A549 (cell line): ENCODE measurements around the gene C19orf81. TPM values are rescaled to one million over a fixed set of nuclear protein-coding genes. Genes with fewer than 3 reads are reported as not detected.

Source experiments
- ATAC-seq, 2 experiments: fragments of 200-7000 bp in 1 of 2; fragments of >200 bp in 1 of 2; cut with Nextera tagmentation in 1 of 2; cut with Tn5 transposase in 1 of 2; 3 replicates each; pipeline versions ENCODE4 v1.8.0 to v1.9.1; 2018 to 2020; ENCODE audit warnings: mild to moderate bottlenecking in 1 of 2, moderate library complexity in 1 of 2
- CTCF ChIA-PET: fragments of 300-600 bp; sonication (Branson Sonifier 250); formaldehyde crosslinking; extraction: SDS; loops from one replicate; lab custom pipeline; 2021; ENCODE audit warnings: antibody characterized with exemption, inconsistent platforms; lab: Yijun Ruan, JAX
- POLR2A ChIA-PET: fragments of 350-600 bp; formaldehyde crosslinking; extraction: SDS; loops from one replicate; lab custom pipeline; 2021; ENCODE audit warnings: antibody characterized with exemption, inconsistent platforms; lab: Yijun Ruan, JAX
- DNase-seq, 2 experiments: peaks; one replicate each; pipeline versions ENCODE4 v3.0.0 to v3.0.0-alpha.2; 2011 to 2016; ENCODE audit warnings: low read depth in 1 of 2, low spot score in 1 of 2
- FAIRE-seq: peaks from 2 replicates; lab custom pipeline; 2011; peaks lifted over from hg19 to GRCh38; lab: Jason Lieb, UNC
- H3K27ac ChIP-seq, 2 experiments: fragments of >200 bp; sonication (Bioruptor Twin); formaldehyde crosslinking; 3 replicates each; pipeline ENCODE4 v1.5.1; 2016 to 2017
- H3K4me1 ChIP-seq: fragments of >200 bp; sonication (Bioruptor Twin); formaldehyde crosslinking; 3 replicates; pipeline ENCODE4 v1.6.1; 2016
- H3K4me2 ChIP-seq: fragments of >200 bp; sonication (Bioruptor Twin); formaldehyde crosslinking; 3 replicates; pipeline ENCODE4 v1.6.1; 2016
- H3K4me3 ChIP-seq: fragments of >200 bp; sonication (Bioruptor Twin); formaldehyde crosslinking; 3 replicates; pipeline ENCODE4 v1.5.1; 2016
- H3K9me3 ChIP-seq: fragments of >200 bp; sonication (Bioruptor Twin); formaldehyde crosslinking; 3 replicates; pipeline ENCODE4 v1.6.1; 2016
- CBX2 ChIP-seq: fragments of 200-600 bp; sonication (generic); IDR thresholded peaks from 2 replicates; pipeline ENCODE4 v1.6.1; 2016; ENCODE audit warnings: low read depth, mild to moderate bottlenecking, borderline replicate concordance
- CBX8 ChIP-seq: fragments of 200-600 bp; sonication (generic); IDR thresholded peaks from 2 replicates; pipeline ENCODE4 v1.6.1; 2016
- EHMT2 ChIP-seq: fragments of 200-600 bp; sonication (generic); IDR thresholded peaks from 2 replicates; pipeline ENCODE4 v1.6.1; 2016; ENCODE audit warnings: antibody characterized with exemption, low read depth, mild to moderate bottlenecking, moderate library complexity
- FOXS1 ChIP-seq: fragments of 250-450 bp; sonication (Bioruptor Pico); IDR thresholded peaks from 2 replicates; pipeline ENCODE4 v1.5.0; 2020; ENCODE audit warnings: mild to moderate bottlenecking, moderate library complexity
- GATA3 ChIP-seq: IDR thresholded peaks from 2 replicates; pipeline ENCODE4 v1.6.1; 2012; ENCODE audit warnings: borderline replicate concordance
- HOXA7 ChIP-seq: fragments of 250-450 bp; sonication (Bioruptor Pico); IDR thresholded peaks from 2 replicates; pipeline ENCODE4 v1.5.0; 2020; ENCODE audit warnings: mild to moderate bottlenecking, moderate library complexity
- HOXB13 ChIP-seq: fragments of 250-450 bp; sonication (Bioruptor Pico); IDR thresholded peaks from 2 replicates; pipeline ENCODE4 v1.5.0; 2020; ENCODE audit warnings: low read depth, mild to moderate bottlenecking, moderate library complexity
- HOXB5 ChIP-seq: fragments of 250-450 bp; sonication (Bioruptor Pico); IDR thresholded peaks from 2 replicates; pipeline ENCODE4 v1.5.0; 2020; ENCODE audit warnings: mild to moderate bottlenecking, moderate library complexity
- JUN ChIP-seq, 2 experiments: fragments of >200 bp; sonication (Bioruptor Twin); formaldehyde crosslinking; IDR thresholded peaks; 2 replicates in 1 of 2; 3 replicates in 1 of 2; pipeline ENCODE4 v1.6.1; 2016 to 2017
- JUNB ChIP-seq: fragments of >200 bp; sonication (Bioruptor Twin); formaldehyde crosslinking; IDR thresholded peaks from 2 replicates; pipeline ENCODE4 v1.6.1; 2016
- KDM1A ChIP-seq: fragments of 200-600 bp; sonication (generic); IDR thresholded peaks from 2 replicates; pipeline ENCODE4 v1.6.1; 2016; ENCODE audit warnings: low read depth, mild to moderate bottlenecking
- NPAS2 ChIP-seq: fragments of 250-450 bp; sonication (Bioruptor Pico); IDR thresholded peaks from 2 replicates; pipeline ENCODE4 v1.8.0; 2022; ENCODE audit warnings: mild to moderate bottlenecking, moderate library complexity, borderline replicate concordance
- NR3C1 ChIP-seq: fragments of >200 bp; sonication (Bioruptor Twin); formaldehyde crosslinking; IDR thresholded peaks from 3 replicates; pipeline ENCODE4 v1.6.1; 2017
- RAD21 ChIP-seq, 2 experiments: fragments of >200 bp in 1 of 2; sonication (Bioruptor Twin) in 1 of 2; formaldehyde crosslinking in 1 of 2; IDR thresholded peaks in 1 of 2; conservative IDR thresholded peaks in 1 of 2; 2 replicates in 1 of 2; 3 replicates in 1 of 2; pipeline ENCODE4 v1.6.1; 2012 to 2018; ENCODE audit warnings: inconsistent platforms in 1 of 2
- RARB ChIP-seq: fragments of 250-450 bp; sonication (Bioruptor Pico); IDR thresholded peaks from 2 replicates; pipeline ENCODE4 v1.8.0; 2021; ENCODE audit warnings: mild to moderate bottlenecking, moderate library complexity
- RCOR1 ChIP-seq: fragments of 150-350 bp; IDR thresholded peaks from 2 replicates; pipeline ENCODE4 v1.6.1; 2014; ENCODE audit warnings: antibody characterized with exemption, low read length, low read depth
- RNF2 ChIP-seq: fragments of 200-600 bp; sonication (generic); IDR thresholded peaks from 2 replicates; pipeline ENCODE4 v1.6.1; 2016; ENCODE audit warnings: low read depth, mild to moderate bottlenecking, antibody characterized with exemption, moderate library complexity, borderline replicate concordance
- SREBF2 ChIP-seq: fragments of 450-650 bp; IDR thresholded peaks from 2 replicates; pipeline ENCODE4 v1.6.1; 2014; ENCODE audit warnings: mild to moderate bottlenecking, moderate library complexity
- USF2 ChIP-seq: fragments of 450-650 bp; IDR thresholded peaks from 2 replicates; pipeline ENCODE4 v1.6.1; 2014; ENCODE audit warnings: antibody characterized with exemption
- ZFP36 ChIP-seq: fragments of 450-650 bp; IDR thresholded peaks from 2 replicates; pipeline ENCODE4 v1.6.1; 2014; ENCODE audit warnings: borderline replicate concordance; ENCODE audit not compliant: partially characterized antibody
- ZNF302 ChIP-seq: fragments of 250-450 bp; sonication (Bioruptor Pico); IDR thresholded peaks from 2 replicates; pipeline ENCODE4 v1.9.0; 2021; ENCODE audit warnings: inconsistent platforms, mild to moderate bottlenecking, moderate library complexity
- ZSCAN20 ChIP-seq: fragments of 250-450 bp; sonication (Bioruptor Pico); IDR thresholded peaks from 2 replicates; pipeline ENCODE4 v1.8.0; 2022; ENCODE audit warnings: mild to moderate bottlenecking, moderate library complexity
- WGBS: methylation state at CpG from one replicate; pipeline ENCODE4 v1.1.6; 2017; ENCODE audit errors: missing lambda C conversion rate; 5-methylcytosine and 5-hydroxymethylcytosine counted together
- polyA plus RNA-seq, 4 experiments: library from polyadenylated mRNA; depleted of rRNA in 3 of 4; stranded (reverse); fragments of >200 nt; fragmentation: RNase III in 1 of 4; extraction: RNeasy Plus Mini Kit Qiagen cat#74134 plus additional on column Dnase treatment in 1 of 4; gene quantifications; 2 replicates in 3 of 4; 3 replicates in 1 of 4; pipeline ENCODE4 v1.2.3, GENCODE V29; 2011 to 2017
- TF ChIP-seq, protein P1 (sequence below): fragments of 250-450 bp; sonication (Bioruptor Pico); IDR thresholded peaks from 2 replicates; pipeline ENCODE4 v1.5.0; 2020; ENCODE audit warnings: low read depth, mild to moderate bottlenecking, moderate library complexity
- TF ChIP-seq, protein P2 (sequence below): fragments of >200 bp; sonication (Bioruptor Twin); formaldehyde crosslinking; IDR thresholded peaks from 3 replicates; pipeline ENCODE4 v1.6.1; 2016
- TF ChIP-seq, protein P3 (sequence below): fragments of 200-600 bp; sonication (generic); IDR thresholded peaks from 2 replicates; pipeline ENCODE4 v1.6.1; 2016; ENCODE audit warnings: antibody characterized with exemption, mild to moderate bottlenecking, moderate library complexity
- TF ChIP-seq, protein P4 (sequence below): fragments of >200 bp; sonication (Bioruptor Twin); formaldehyde crosslinking; IDR thresholded peaks from 2 replicates; pipeline ENCODE4 v1.6.1; 2016

The C19orf81 gene
- polyA plus RNA-seq, 2 of the 4 experiments (the other 2 are of a cell fraction): 2.1 to 9.5 TPM

GRCh38 chr19:50659318-50660087 lies 10.3 kb downstream of the C19orf81 start:
- TF ChIP-seq HOXB5 (CRISPR knock-in tag) (no peak), RAD21 (conservative IDR thresholded peaks at IDR 0.05 in 1 of 2, IDR thresholded peaks at IDR 0.05 in 1 of 2) (no peak), JUNB (no peak), HOXB13 (CRISPR knock-in tag) (no peak), GATA3 (no peak), FOXS1 (CRISPR knock-in tag) (no peak), ZSCAN20 (CRISPR knock-in tag) (no peak), ZNF302 (CRISPR knock-in tag) (no peak), RNF2 (no peak), CBX8 (no peak), USF2 (no peak), RARB (CRISPR knock-in tag) (no peak), HOXA7 (CRISPR knock-in tag) (no peak), NPAS2 (CRISPR knock-in tag) (no peak), NR3C1 (no peak)
- TF ChIP-seq, protein P1, sequence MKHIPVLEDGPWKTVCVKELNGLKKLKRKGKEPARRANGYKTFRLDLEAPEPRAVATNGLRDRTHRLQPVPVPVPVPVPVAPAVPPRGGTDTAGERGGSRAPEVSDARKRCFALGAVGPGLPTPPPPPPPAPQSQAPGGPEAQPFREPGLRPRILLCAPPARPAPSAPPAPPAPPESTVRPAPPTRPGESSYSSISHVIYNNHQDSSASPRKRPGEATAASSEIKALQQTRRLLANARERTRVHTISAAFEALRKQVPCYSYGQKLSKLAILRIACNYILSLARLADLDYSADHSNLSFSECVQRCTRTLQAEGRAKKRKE (CRISPR knock-in tag): no peak
- TF ChIP-seq, protein P2, sequence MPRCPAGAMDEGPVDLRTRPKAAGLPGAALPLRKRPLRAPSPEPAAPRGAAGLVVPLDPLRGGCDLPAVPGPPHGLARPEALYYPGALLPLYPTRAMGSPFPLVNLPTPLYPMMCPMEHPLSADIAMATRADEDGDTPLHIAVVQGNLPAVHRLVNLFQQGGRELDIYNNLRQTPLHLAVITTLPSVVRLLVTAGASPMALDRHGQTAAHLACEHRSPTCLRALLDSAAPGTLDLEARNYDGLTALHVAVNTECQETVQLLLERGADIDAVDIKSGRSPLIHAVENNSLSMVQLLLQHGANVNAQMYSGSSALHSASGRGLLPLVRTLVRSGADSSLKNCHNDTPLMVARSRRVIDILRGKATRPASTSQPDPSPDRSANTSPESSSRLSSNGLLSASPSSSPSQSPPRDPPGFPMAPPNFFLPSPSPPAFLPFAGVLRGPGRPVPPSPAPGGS: no peak
- ATAC-seq: peak in 1 of 2 experiments; percentile 0; a peak in 1 of 6 replicates

GRCh38 chr19:50660088-50660366 lies 10.8 kb downstream of the C19orf81 start:
- WGBS: 78% methylated on average over 5 of the region's 6 CpGs
- FAIRE-seq (no peak), ATAC-seq (no peak), DNase-seq (no peak)
- ChIA-PET CTCF (interaction anchor here (0.8 to 2.2 kb wide), 4 partner anchors 9 to 122 kb away, joined by 3 to 14 read pairs (median 6); no protein-coding TSS in a partner anchor), POLR2A (interaction anchor here (0.6 kb wide), 2 partner anchors 100 to 318 kb away, joined by 3 to 7 read pairs; no protein-coding TSS in a partner anchor)
- H3K4me3 ChIP-seq: peak overlapping the region; percentile 62; the same call in 1 of the 3 replicates
- H3K4me1 ChIP-seq: peaks cover 21% of the 10 kb centered on the region
- peak overlapping the region; percentile 92; the same call in 1 of the 3 replicates for H3K4me2 ChIP-seq
- peaks cover 1% of the 10 kb centered on the region; the same call in 2 of the 3 replicates for H3K9me3 ChIP-seq
- TF ChIP-seq ZFP36 (no peak), RCOR1 (no peak), EHMT2 (no peak), JUN (IDR thresholded peaks at IDR 0.05) (no peak), KDM1A (no peak), SREBF2 (no peak), NPAS2 (CRISPR knock-in tag) (no peak), RARB (CRISPR knock-in tag) (no peak), CBX2 (no peak)
- TF ChIP-seq, protein P3, sequence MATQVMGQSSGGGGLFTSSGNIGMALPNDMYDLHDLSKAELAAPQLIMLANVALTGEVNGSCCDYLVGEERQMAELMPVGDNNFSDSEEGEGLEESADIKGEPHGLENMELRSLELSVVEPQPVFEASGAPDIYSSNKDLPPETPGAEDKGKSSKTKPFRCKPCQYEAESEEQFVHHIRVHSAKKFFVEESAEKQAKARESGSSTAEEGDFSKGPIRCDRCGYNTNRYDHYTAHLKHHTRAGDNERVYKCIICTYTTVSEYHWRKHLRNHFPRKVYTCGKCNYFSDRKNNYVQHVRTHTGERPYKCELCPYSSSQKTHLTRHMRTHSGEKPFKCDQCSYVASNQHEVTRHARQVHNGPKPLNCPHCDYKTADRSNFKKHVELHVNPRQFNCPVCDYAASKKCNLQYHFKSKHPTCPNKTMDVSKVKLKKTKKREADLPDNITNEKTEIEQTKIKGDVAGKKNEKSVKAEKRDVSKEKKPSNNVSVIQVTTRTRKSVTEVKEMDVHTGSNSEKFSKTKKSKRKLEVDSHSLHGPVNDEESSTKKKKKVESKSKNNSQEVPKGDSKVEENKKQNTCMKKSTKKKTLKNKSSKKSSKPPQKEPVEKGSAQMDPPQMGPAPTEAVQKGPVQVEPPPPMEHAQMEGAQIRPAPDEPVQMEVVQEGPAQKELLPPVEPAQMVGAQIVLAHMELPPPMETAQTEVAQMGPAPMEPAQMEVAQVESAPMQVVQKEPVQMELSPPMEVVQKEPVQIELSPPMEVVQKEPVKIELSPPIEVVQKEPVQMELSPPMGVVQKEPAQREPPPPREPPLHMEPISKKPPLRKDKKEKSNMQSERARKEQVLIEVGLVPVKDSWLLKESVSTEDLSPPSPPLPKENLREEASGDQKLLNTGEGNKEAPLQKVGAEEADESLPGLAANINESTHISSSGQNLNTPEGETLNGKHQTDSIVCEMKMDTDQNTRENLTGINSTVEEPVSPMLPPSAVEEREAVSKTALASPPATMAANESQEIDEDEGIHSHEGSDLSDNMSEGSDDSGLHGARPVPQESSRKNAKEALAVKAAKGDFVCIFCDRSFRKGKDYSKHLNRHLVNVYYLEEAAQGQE: no peak
- TF ChIP-seq, protein P4, sequence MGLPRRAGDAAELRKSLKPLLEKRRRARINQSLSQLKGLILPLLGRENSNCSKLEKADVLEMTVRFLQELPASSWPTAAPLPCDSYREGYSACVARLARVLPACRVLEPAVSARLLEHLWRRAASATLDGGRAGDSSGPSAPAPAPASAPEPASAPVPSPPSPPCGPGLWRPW: no peak
- H3K27ac ChIP-seq: no peak overlapping the region; a peak in 1 of 6 replicates

More at GRCh38 chr19:50659318-50660087, 10.3 kb downstream of the C19orf81 start:
- peaks cover 21% of the 10 kb centered on the region for H3K4me1 ChIP-seq
- POLR2A ChIA-PET: interaction anchor here (0.6 kb wide), 2 partner anchors 100 to 318 kb away, joined by 3 to 7 read pairs; no protein-coding TSS in a partner anchor
- FAIRE-seq (no peak), DNase-seq (no peak)
- peak overlapping the region; percentile 42 to 78; a peak in 4 of 6 replicates for H3K27ac ChIP-seq
- H3K4me2 ChIP-seq: peak overlapping the region; percentile 92
- WGBS: 6% methylated on average over 18 of the region's 37 CpGs
- H3K4me3 ChIP-seq: peak overlapping the region; percentile 62
- H3K9me3 ChIP-seq: peaks cover 7% of the 10 kb centered on the region; the same call in 2 of the 3 replicates
- CTCF ChIA-PET: interaction anchor here (1.1 to 2.2 kb wide), 3 partner anchors 10 to 122 kb away, joined by 3 to 14 read pairs (median 6); no protein-coding TSS in a partner anchor
